LNCAP (cell line): ENCODE results near the gene CALML5.

Experiments used
- TF ChIP-seq, protein P1 (sequence below): fragments of 450-650 bp; IDR thresholded peaks from 2 replicates; pipeline ENCODE4 v1.5.1; 2017; ENCODE audit warnings: mild to moderate bottlenecking

CALML5 gene

DNA sequence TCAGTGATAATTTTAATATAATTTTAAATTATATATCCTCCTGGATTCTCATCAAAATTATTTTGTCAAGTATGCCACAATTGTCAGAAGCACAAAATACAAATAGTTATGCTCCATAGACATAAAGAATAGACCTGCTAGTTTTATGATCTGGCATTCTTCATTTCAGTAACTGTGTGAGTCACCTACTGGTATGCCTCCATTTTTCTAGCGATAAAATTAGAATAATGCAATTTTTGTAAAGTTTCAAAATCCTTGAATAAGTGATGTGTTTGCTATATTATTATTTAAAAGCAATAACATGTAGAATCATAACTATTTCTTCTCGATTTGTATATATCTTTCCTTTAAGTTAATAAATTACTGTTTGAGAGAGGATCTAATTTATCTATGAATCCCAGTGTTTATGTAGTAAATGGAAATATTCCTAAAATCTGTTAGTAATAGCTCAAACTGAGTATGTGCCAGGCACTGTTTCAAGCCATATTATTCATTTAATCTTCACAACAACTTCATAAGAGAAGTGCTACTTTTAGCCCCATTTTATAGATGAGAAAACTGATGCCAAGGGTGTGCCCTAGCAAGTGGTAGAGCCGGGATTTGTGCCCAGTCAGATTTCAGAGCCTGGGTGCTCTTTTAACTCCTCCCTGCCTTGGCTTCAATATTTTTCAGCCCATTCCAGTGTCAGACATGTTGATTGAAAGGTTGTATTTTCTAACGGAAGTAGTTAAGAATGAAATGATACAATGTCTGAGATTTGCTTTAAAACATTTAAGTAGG lies 48.6 kb downstream of the CALML5 start:
- TF ChIP-seq, protein P1, sequence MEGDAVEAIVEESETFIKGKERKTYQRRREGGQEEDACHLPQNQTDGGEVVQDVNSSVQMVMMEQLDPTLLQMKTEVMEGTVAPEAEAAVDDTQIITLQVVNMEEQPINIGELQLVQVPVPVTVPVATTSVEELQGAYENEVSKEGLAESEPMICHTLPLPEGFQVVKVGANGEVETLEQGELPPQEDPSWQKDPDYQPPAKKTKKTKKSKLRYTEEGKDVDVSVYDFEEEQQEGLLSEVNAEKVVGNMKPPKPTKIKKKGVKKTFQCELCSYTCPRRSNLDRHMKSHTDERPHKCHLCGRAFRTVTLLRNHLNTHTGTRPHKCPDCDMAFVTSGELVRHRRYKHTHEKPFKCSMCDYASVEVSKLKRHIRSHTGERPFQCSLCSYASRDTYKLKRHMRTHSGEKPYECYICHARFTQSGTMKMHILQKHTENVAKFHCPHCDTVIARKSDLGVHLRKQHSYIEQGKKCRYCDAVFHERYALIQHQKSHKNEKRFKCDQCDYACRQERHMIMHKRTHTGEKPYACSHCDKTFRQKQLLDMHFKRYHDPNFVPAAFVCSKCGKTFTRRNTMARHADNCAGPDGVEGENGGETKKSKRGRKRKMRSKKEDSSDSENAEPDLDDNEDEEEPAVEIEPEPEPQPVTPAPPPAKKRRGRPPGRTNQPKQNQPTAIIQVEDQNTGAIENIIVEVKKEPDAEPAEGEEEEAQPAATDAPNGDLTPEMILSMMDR: no peak

DNA sequence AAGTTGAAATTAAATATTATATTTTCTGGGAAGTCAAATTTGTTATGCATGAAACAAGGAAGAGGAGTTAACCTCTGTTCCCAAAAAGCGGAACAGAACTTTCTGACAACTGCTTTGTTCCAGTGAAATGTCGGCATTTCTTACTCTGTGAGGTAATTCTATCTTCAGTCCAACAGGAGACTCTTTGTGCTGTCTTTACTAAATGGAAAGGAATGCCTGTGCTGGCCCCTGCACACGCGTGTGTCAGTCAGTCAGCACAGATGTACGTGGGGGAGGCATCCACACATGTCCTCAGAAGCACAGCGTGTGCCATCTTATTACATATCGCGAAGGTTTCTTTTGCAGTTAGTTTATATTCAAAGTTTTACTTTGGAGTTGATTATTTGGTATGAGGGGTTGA lies 49.5 kb downstream of the CALML5 start:
- TF ChIP-seq, protein P1: no peak

DNA sequence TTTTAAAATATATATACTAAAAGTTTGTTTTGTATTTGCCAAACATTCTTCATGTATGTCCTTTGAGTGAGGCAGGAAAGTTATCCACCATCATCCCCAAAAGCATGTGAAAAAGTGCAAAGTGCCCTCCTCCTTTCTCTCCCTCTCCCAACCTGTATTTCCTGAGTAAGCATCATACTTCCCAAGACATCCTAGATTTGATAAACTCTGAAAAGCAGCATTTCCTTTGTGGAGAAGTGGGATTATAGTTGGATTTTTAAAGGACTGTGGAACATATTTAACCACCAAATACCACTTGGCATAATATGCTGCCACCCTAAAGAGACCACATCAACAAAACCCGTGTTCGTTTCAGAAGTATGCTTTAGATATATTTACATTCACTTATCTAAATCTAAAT lies 50.1 kb downstream of the CALML5 start:
- TF ChIP-seq, protein P1: no peak
